Metanephros (tissue), 1 donor: ENCODE measurements around the gene CD22. TPM values are rescaled to one million over a fixed set of nuclear protein-coding genes. Genes with fewer than 3 reads are reported as not detected.

ENCODE experiments used
- total RNA-seq: library from RNA; depleted of rRNA; stranded (reverse); fragments of >200 nt; gene quantifications from one replicate; pipeline ENCODE4 v1.2.3, GENCODE V29; 2014

The CD22 gene
- 6.7 TPM for total RNA-seq

GRCh38 chr19:35328851-35329285 lies at the start of gene CD22:
TSS of gene CD22 (plus strand) at chr19:35329187. CDS start at chr19:35332041, 2,854 bp downstream.

GRCh38 chr19:35291916-35292315 lies 37.1 kb upstream of the CD22 start, which contains the start of gene MAG:
TSS of gene MAG (plus strand) at chr19:35292161. CDS start at chr19:35295409, 3,248 bp downstream.

GRCh38 chr19:35347171-35347929 lies 18.4 kb downstream of the CD22 start, which contains the start of gene FFAR1:
TSS of gene FFAR1 (plus strand) at chr19:35347902. CDS start at chr19:35351552, 3,650 bp downstream.

GRCh38 chr19:35357867-35358573 lies 29.0 kb downstream of the CD22 start, which contains the start of gene FFAR3:
TSS of gene FFAR3 (plus strand) at chr19:35358460. CDS start at chr19:35358891, 431 bp downstream.

GRCh38 chr19:35370722-35371121 lies 41.7 kb downstream of the CD22 start, which contains the start of gene GPR42:
TSS of gene GPR42 (plus strand) at chr19:35371068. CDS start at chr19:35371360, 292 bp downstream.

Other genes with a start within 250 kb of the CD22 start
- 25.8 TPM for gene FXYD3, start 213.4 kb upstream of the CD22 start, total RNA-seq
- 5.1 TPM for gene LGI4, start 194.1 kb upstream of the CD22 start, total RNA-seq
- gene FXYD1, start 190.4 kb upstream of the CD22 start, total RNA-seq = 19.7 TPM
- gene FXYD7, start 185.9 kb upstream of the CD22 start, total RNA-seq = 0.41 TPM
- 14.9 TPM for gene FXYD5, start 174.5 kb upstream of the CD22 start, total RNA-seq
- not detected for gene FAM187B, start 100.4 kb upstream of the CD22 start, total RNA-seq
- gene LSR, start 80.2 kb upstream of the CD22 start, total RNA-seq = 59.6 TPM
- 75.1 TPM for gene USF2, start 60.2 kb upstream of the CD22 start, total RNA-seq
- not detected for gene HAMP, start 46.7 kb upstream of the CD22 start, total RNA-seq
- 9.2 TPM for gene MAG, start 37.0 kb upstream of the CD22 start, total RNA-seq
- gene FFAR1, start 18.7 kb downstream of the CD22 start, total RNA-seq = 0.23 TPM
- gene FFAR3, start 29.3 kb downstream of the CD22 start, total RNA-seq = 0.76 TPM
- not detected for gene GPR42, start 41.9 kb downstream of the CD22 start, total RNA-seq
- gene FFAR2, start 119.1 kb downstream of the CD22 start, total RNA-seq = 1.5 TPM
- not detected for gene KRTDAP, start 161.3 kb downstream of the CD22 start, total RNA-seq
- 47.1 TPM for gene DMKN, start 184.5 kb downstream of the CD22 start, total RNA-seq
- not detected for gene SBSN, start 199.1 kb downstream of the CD22 start, total RNA-seq
- not detected for gene GAPDHS, start 204.3 kb downstream of the CD22 start, total RNA-seq
- 74.1 TPM for gene TMEM147, start 216.4 kb downstream of the CD22 start, total RNA-seq
- 0.41 TPM for gene ATP4A, start 234.5 kb downstream of the CD22 start, total RNA-seq